GM21390 (cell line): ENCODE data around the gene RIOK3.
A peak's percentile ranks its signal among the peaks of the same experiment; 100 is the strongest.
"Not testable (repeated sequence)": the region's sequence is repeated elsewhere in the genome, so short reads cannot be mapped to it uniquely, and the experiment has no call there.

Source experiments
- ATAC-seq: cut with Tn5 transposase; IDR thresholded peaks from one replicate; pipeline ENCODE4 v1.9.1; 2021; ENCODE audit not compliant: unreplicated experiment

Gene RIOK3

GRCh38 chr18:23452728-23453679, at the start of gene RIOK3:
Gene RIOK3, plus strand, starts transcription at chr18:23453287. Its CDS starts 153 bp downstream, at chr18:23453440.
- peak; percentile 95 for ATAC-seq

- ATAC-seq, result no peak
Measured at GRCh38 chr18:23403310-23403709, 49.8 kb upstream of the RIOK3 start.

- no peak for ATAC-seq
Measured at GRCh38 chr18:23405636-23406035, 47.5 kb upstream of the RIOK3 start.

- no peak for ATAC-seq
Measured at GRCh38 chr18:23406271-23406787, 46.8 kb upstream of the RIOK3 start.

- ATAC-seq, result no peak
Measured at GRCh38 chr18:23412351-23412964, 40.6 kb upstream of the RIOK3 start.

- ATAC-seq, result no peak
Measured at GRCh38 chr18:23415515-23415914, 37.6 kb upstream of the RIOK3 start.

GRCh38 chr18:23416298-23416697, 36.8 kb upstream of the RIOK3 start:
- no peak for ATAC-seq

GRCh38 chr18:23421277-23421676, 31.8 kb upstream of the RIOK3 start:
- no peak for ATAC-seq

- peak; percentile 94 for ATAC-seq
Measured at GRCh38 chr18:23422751-23423418, 30.2 kb upstream of the RIOK3 start.

GRCh38 chr18:23424616-23425015, 28.5 kb upstream of the RIOK3 start:
- ATAC-seq, result no peak

- no peak for ATAC-seq
Measured at GRCh38 chr18:23428821-23429220, 24.3 kb upstream of the RIOK3 start.

- ATAC-seq, result not testable (repeated sequence)
Measured at GRCh38 chr18:23429538-23429937, 23.5 kb upstream of the RIOK3 start.

GRCh38 chr18:23433360-23433759, 19.7 kb upstream of the RIOK3 start:
- no peak for ATAC-seq

GRCh38 chr18:23437357-23438045, 15.6 kb upstream of the RIOK3 start:
- peak; percentile 97 for ATAC-seq

GRCh38 chr18:23438046-23438377, 15.1 kb upstream of the RIOK3 start:
- ATAC-seq, result no peak

- no peak for ATAC-seq
Measured at GRCh38 chr18:23438608-23439366, 14.3 kb upstream of the RIOK3 start.

GRCh38 chr18:23440131-23440530, 13.0 kb upstream of the RIOK3 start:
- no peak for ATAC-seq

- no peak for ATAC-seq
Measured at GRCh38 chr18:23442958-23443357, 10.1 kb upstream of the RIOK3 start.

GRCh38 chr18:23448291-23448690, 4.8 kb upstream of the RIOK3 start:
- no peak for ATAC-seq

- no peak for ATAC-seq
Measured at GRCh38 chr18:23450022-23450421, 3.1 kb upstream of the RIOK3 start.
